Activated naive CD8-positive, alpha-beta T cell treated with anti-CD3 and anti-CD28 coated beads, Interleukin-2, amount 10 ng/mL, durations not matched to agents 7 days and 5 days (primary cell): ENCODE measurements around the gene CCNYL1. TPM values are rescaled to one million over a fixed set of nuclear protein-coding genes. Genes with fewer than 3 reads are reported as not detected.
"Not testable (repeated sequence)": the region's sequence is repeated elsewhere in the genome, so short reads cannot be mapped to it uniquely, and the experiment has no call there.

Source experiments
- ATAC-seq: fragments of 150-1000 bp; cut with Tn5 transposase; one replicate; pipeline ENCODE4 v1.10.0; 2021; ENCODE audit warnings: low read depth, moderate library complexity
- POLR2A ChIA-PET: fragments of 350-600 bp; sonication (Branson Sonifier 250); formaldehyde crosslinking; loops from one replicate; lab custom pipeline; 2021; ENCODE audit warnings: antibody characterized with exemption; lab: Charles Lee
- DNase-seq: peaks from one replicate; pipeline ENCODE4 v3.0.0; 2021
- H3K27ac Mint-ChIP-seq: one replicate; pipeline ENCODE4 v1.8.0; 2022; ENCODE audit warnings: mild to moderate bottlenecking, mixed read lengths
- H3K27me3 Mint-ChIP-seq: one replicate; pipeline ENCODE4 v1.8.0; 2022; ENCODE audit warnings: mild to moderate bottlenecking, moderate library complexity, mixed read lengths
- H3K36me3 Mint-ChIP-seq: one replicate; pipeline ENCODE4 v1.8.0; 2021; ENCODE audit warnings: mild to moderate bottlenecking, mixed read lengths
- H3K4me1 Mint-ChIP-seq: one replicate; pipeline ENCODE4 v1.8.0; 2021; ENCODE audit warnings: mixed read lengths
- H3K4me3 Mint-ChIP-seq: one replicate; pipeline ENCODE4 v1.8.0; 2022; ENCODE audit warnings: mild to moderate bottlenecking, moderate library complexity, mixed read lengths
- H3K9me3 Mint-ChIP-seq: one replicate; pipeline ENCODE4 v1.8.0; 2021; ENCODE audit warnings: mixed read lengths
- total RNA-seq, 2 experiments: library from RNA; stranded (reverse); gene quantifications; one replicate each; pipeline ENCODE4 v1.2.3, GENCODE V29; 2021

The CCNYL1 gene
- total RNA-seq, 2 experiments from 2014 or later: 6.3 to 8.0 TPM

DNA sequence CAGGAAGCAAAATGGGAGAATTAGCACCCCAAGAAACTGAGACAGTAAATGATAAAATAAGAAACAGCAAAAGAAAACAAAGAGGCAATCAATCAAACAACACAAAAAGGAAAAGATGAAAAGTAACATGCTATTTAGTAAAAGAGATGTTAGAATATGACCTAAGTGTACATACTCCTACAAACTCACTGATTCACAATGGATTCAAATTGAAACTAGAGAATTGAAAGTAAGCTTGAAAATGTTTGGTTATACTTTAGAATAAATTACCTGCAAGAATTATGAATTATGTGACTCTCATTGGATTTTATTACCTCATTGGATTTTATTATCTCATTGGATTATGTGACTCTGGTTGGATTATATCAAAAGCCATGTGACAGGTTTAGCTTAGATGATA is 22.8 kb upstream of the CCNYL1 start:
- ATAC-seq: no peak
- no peak overlapping the region for H3K27ac Mint-ChIP-seq
- peaks cover 3% of the 10 kb centered on the region for H3K4me1 Mint-ChIP-seq
- POLR2A ChIA-PET: no interaction called here
- no peaks in the 10 kb centered on the region for H3K9me3 Mint-ChIP-seq
- no peaks in the 10 kb centered on the region for H3K36me3 Mint-ChIP-seq
- H3K4me3 Mint-ChIP-seq: no peak overlapping the region
- no peaks in the 10 kb centered on the region for H3K27me3 Mint-ChIP-seq
- no peak for DNase-seq

DNA sequence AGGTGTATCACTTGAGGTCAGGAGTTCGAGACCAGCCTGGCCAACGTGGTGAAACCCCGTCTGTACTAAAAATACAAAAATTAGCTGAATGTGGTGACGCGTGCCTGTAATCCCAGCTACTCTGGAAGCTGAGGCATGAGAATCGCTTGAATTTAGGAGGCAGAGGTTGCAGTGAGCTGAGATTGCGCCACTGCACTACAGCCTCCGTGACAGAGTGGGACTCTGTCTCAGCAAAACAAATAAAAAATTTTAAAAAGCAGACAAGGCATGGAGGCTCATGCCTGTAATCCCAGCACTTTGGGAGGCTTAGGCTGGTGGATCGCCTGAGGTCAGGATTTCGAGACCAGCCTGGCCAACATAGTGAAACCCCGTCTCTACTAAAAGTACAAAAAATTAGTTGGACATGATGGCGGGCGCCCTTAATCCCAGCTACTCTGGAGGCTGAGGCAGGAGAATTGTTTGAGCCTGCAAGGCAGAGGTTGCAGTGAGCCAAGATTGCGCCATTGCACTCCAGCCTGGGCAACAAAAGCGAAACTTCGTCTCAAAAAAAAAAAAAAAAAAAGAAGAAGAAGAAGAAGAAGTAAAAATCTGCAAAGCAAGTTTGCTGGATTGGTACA is 20.5 kb upstream of the CCNYL1 start:
- H3K36me3 Mint-ChIP-seq, ATAC-seq, H3K4me3 Mint-ChIP-seq, H3K27me3 Mint-ChIP-seq, H3K9me3 Mint-ChIP-seq, H3K27ac Mint-ChIP-seq, POLR2A ChIA-PET, H3K4me1 Mint-ChIP-seq, DNase-seq: not testable (repeated sequence)

DNA sequence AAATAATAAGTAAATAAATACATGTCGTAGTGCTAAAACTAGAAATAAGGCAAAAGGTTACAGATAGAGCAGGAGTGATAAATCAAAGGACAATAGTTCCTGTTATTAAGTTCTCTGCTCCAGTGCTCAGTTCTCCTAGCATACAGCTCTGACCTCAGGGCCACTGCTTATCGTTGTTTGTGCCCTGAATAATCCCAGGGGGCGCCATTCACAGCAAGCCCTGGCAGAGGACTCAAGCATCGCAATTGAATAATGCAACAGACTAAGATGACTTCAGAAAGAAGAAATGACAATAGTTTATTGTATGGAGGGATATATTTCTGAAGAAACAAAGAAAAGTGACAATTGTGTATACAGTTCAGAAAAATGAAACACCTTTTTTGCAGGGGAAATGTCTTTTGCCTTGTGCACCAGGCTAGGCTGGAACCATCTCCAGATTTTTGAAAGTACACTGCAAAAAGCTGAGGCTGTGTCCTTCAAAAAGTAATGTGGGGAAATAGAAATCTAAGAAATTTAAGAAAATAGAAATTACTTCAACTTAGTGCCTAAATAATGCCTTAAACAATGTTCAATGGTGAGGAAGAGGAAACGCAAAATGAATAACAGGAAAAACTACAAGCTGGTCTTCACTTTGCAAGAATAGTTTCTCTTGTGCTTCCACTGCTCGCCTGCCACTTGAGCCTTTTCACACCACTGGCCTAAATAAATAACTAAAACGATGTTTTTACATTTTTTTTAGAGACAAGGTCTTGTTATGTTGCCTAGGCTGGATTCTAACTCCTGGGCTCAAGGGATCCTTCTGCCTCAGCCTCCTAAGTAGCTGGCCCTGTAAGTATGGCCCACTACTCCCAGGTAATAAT is 19.0 kb upstream of the CCNYL1 start:
- Mint-ChIP-seq H3K27me3 (no peaks in the 10 kb centered on the region), H3K36me3 (no peaks in the 10 kb centered on the region), H3K9me3 (no peaks in the 10 kb centered on the region), H3K4me3 (no peak overlapping the region), H3K27ac (no peak overlapping the region), H3K4me1 (peaks cover 3% of the 10 kb centered on the region)
- peak; percentile 50 for ATAC-seq
- DNase-seq: no peak
- POLR2A ChIA-PET: no interaction called here

DNA sequence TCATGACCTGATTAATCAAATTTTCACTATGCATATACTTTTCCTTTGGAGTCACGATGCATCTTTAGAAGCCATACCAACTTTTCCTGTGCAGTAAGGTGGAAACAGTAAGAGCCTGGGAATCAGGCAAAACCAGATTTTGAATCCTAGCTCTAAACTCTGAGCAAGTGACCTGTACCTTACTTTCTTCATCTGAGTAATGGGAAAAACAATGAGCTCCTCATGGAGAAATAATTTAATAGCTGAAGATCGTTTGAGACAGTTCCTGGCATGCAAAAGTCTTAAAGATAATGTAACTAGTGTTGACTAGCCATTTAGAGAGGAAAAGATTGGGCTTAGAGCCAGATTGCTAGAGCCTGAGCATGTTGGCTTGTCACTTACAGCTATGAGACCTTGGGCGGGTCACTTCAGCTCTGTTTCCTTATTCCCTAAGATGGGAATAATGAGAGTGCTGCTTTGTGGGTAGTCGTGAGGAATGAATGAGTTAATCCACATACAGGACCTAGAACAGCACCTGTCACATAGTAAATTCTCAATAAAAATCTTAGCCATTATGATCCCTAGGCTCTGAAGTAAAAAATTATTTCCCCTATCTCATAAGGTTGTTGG is 17.7 kb upstream of the CCNYL1 start:
- H3K4me1 Mint-ChIP-seq: no peaks in the 10 kb centered on the region
- DNase-seq: no peak
- H3K9me3 Mint-ChIP-seq: no peaks in the 10 kb centered on the region
- no peak for ATAC-seq
- H3K4me3 Mint-ChIP-seq: no peak overlapping the region
- no peaks in the 10 kb centered on the region for H3K36me3 Mint-ChIP-seq
- no peak overlapping the region for H3K27ac Mint-ChIP-seq
- no peaks in the 10 kb centered on the region for H3K27me3 Mint-ChIP-seq
- POLR2A ChIA-PET: no interaction called here

DNA sequence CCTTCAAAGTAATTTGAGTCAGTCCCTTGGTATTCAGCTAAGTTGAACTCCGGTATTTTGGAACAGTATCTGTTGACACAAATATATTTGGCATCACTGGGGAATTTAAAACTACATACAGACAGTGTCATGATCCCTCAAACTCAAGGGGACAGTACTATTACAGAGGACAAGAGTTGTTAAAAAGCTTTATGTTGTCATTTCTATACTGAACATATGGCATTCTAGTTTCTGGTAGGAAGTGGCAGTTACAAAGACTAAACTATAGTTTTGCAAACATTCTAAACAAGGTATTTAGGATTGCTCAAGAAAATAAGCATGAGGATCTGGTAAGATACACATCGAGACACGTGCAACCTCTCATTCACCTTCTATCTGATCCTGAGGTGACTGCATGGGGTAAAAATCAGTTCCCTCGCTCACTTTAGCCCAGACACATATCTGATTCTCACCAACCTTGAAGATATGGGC is 16.6 kb upstream of the CCNYL1 start:
- POLR2A ChIA-PET: no interaction called here

DNA sequence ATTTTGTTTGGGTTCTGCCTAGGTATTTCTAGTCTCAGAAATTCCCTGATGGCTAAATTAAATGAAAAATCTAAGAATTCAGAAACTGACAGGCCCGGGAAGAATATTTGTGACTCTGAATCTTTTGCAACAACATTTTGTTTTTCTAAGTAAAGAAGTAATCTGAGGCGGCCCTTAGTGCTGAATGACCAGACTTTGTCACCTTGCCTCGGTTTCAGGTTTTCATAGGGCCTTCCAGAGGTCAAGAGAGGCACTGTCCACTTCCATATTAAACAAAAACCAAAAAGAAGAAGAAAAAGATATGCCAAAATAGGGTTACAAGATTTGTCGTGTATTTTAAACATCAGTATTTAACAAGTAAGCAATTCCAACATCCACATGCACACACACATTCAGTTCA is 16.1 kb upstream of the CCNYL1 start:
- Mint-ChIP-seq H3K36me3 (no peaks in the 10 kb centered on the region), H3K4me1 (no peaks in the 10 kb centered on the region), H3K27me3 (no peaks in the 10 kb centered on the region), H3K4me3 (no peak overlapping the region), H3K27ac (no peak overlapping the region), H3K9me3 (no peaks in the 10 kb centered on the region)
- POLR2A ChIA-PET: no interaction called here
- DNase-seq (no peak), ATAC-seq (no peak)

More for the DNA sequence above, 16.6 kb upstream of the CCNYL1 start:
- no peaks in the 10 kb centered on the region for H3K36me3 Mint-ChIP-seq
- DNase-seq: no peak
- no peak overlapping the region for H3K4me3 Mint-ChIP-seq
- ATAC-seq: no peak
- no peaks in the 10 kb centered on the region for H3K27me3 Mint-ChIP-seq
- no peaks in the 10 kb centered on the region for H3K9me3 Mint-ChIP-seq
- no peaks in the 10 kb centered on the region for H3K4me1 Mint-ChIP-seq
- H3K27ac Mint-ChIP-seq: no peak overlapping the region

DNA sequence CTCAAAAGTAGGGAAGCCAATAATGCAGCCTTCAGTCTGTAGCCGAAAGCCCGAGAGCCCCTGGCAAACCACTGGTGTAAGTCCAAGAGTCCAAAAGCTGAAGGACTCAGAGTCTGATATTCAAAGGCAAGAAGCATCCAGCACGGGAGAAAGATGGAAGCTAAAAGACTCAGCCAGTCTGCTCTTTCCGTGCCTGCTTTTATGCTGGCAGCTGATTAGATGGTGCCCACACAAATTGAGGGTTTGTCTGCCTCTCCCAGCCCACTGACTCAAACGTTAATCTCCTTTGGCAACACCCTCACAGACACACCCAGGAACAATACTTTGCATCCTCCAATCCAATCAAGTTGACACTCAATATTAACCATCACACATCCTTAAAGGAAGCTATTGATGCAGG is 14.5 kb upstream of the CCNYL1 start:
- POLR2A ChIA-PET, H3K27me3 Mint-ChIP-seq, H3K9me3 Mint-ChIP-seq, H3K4me3 Mint-ChIP-seq, DNase-seq, H3K36me3 Mint-ChIP-seq, ATAC-seq, H3K27ac Mint-ChIP-seq, H3K4me1 Mint-ChIP-seq: not testable (repeated sequence)

DNA sequence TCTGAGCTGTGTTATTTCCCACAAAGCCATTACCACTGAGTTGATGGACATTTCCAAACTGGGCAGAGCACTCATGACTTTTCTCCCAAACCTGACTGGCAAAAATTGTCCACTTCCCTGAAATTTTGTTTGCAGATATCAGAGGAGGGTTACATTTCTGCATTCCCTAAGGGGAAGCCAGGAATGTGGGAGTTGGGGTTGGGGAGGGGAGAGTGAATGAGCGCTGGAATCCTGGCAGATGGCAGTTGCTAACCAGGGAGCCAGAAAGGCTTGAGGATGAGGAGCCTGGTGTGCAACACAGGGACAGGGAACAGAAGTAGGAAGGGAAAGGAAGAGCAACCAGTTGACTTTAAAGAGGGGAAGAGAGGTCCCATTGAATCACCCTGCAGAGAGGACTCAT is 14.0 kb upstream of the CCNYL1 start:
- Mint-ChIP-seq H3K27ac (no peak overlapping the region), H3K9me3 (no peaks in the 10 kb centered on the region), H3K36me3 (no peaks in the 10 kb centered on the region), H3K27me3 (no peaks in the 10 kb centered on the region), H3K4me1 (no peaks in the 10 kb centered on the region), H3K4me3 (no peak overlapping the region)
- DNase-seq (no peak), ATAC-seq (no peak)
- POLR2A ChIA-PET: no interaction called here

DNA sequence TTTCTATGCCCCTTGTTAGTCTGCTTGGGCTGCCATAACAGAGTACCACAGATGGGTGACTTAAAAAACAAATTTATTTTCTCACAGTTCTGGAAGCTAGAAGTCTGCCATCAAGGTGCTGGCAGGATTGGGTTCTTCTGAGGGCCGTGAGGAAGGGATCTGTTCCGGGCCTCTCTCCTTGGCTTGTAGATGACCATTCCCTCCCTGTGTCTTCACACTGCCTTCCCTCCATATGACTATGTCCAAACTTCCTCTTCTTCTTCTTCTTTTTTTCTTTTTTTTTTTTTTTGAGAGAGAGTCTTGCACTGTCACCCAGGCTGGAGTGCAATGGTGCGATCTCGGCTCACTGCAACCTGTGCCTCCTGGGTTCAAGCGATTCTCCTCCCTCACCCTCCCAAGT is 13.1 kb upstream of the CCNYL1 start:
- Mint-ChIP-seq H3K27me3 (no peaks in the 10 kb centered on the region), H3K36me3 (no peaks in the 10 kb centered on the region), H3K4me3 (no peak overlapping the region), H3K27ac (no peak overlapping the region), H3K9me3 (no peaks in the 10 kb centered on the region), H3K4me1 (no peaks in the 10 kb centered on the region)
- ATAC-seq (no peak), DNase-seq (no peak)
- POLR2A ChIA-PET: no interaction called here

DNA sequence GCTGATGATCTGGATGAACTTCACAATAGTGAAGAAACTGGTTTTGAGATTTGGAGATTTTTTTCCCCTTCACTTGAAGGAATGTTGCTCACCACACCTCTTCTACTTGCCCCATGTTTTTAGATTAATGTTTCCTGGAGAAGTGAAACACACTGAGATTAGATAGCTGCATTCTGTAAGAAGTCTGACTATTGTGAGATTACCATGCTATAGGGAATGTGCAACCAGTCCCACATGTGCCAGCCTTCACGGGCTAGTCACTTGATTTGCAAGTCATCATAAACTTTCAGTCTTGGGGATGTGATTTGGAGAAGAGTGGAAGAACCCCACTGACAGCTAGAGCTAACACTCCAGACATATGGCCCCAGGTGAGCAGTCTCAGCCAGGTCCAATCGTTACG is 7.4 kb upstream of the CCNYL1 start:
- H3K27ac Mint-ChIP-seq: no peak overlapping the region
- H3K9me3 Mint-ChIP-seq: no peaks in the 10 kb centered on the region
- ATAC-seq (no peak), DNase-seq (no peak)
- POLR2A ChIA-PET: no interaction called here
- H3K27me3 Mint-ChIP-seq: peaks cover 3% of the 10 kb centered on the region
- no peak overlapping the region for H3K4me3 Mint-ChIP-seq
- H3K4me1 Mint-ChIP-seq: peaks cover 3% of the 10 kb centered on the region
- no peaks in the 10 kb centered on the region for H3K36me3 Mint-ChIP-seq

DNA sequence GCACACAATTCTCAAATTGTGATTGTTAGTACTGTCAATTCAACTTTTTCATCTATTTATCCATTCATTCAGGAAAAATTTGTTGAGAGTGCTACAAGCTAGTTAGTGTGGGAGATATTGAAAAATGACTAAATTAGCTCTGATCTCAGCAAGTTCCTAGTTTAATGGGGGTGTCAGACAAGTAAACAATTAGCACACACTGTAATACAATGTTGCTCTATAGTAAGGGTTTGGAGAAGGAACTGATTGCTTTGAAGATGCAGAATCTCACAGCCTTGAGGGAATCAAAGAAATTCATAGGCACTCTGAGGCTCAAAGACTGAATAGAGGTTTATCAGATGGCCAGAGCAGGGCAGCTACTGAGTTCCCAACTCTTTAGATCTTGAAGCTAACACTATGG is 6.8 kb upstream of the CCNYL1 start:
- Mint-ChIP-seq H3K4me3 (no peak overlapping the region), H3K36me3 (no peaks in the 10 kb centered on the region), H3K27me3 (peaks cover 3% of the 10 kb centered on the region), H3K9me3 (no peaks in the 10 kb centered on the region), H3K4me1 (peaks cover 3% of the 10 kb centered on the region), H3K27ac (no peak overlapping the region)
- ATAC-seq (no peak), DNase-seq (no peak)
- POLR2A ChIA-PET: interaction anchor here (0.5 kb wide), 1 partner anchor 24 kb away, joined by 3 read pairs; no protein-coding TSS in a partner anchor

DNA sequence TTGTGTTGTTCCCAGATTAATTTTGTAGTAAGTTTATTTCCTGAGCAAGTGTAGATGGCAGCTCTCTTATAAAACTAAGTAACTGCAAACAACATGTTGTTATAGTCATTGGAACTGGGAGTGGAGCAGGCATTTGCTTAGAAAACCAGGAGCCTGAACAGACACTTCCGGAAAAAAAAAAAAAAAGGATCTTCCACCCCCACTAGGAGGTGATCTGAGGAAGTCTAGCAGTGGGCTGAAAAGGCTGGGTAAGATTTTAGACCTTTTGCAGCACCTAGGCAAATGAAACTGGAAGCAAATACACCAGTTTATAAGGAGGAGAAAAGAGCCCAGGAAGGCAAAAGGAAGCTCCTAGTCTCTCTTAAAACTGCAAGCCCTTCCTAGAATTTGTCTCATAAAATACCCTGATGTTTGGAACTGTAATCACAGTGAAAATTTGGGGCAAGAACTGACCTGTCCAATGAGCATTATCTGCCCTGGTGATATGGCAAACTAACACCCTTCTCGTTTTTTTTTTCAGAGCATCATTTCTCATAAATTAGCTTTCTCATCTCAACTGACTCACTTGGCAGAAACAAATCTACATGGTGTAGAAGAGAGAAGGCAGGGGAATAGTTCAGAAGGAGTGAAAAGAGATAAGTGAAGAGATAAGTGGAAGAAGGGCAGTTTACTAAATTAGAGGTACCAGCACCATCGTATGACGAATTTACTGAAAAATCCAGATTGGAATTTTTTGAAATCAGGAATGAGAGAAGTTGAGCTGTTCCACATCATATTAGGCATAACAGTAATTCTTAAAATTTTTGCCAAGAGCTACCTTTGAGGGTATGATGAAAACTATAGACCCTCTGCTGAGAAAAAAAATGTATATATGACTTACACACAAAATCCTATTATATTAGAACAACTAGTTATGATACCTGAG is 4.2 kb upstream of the CCNYL1 start:
- POLR2A ChIA-PET: no interaction called here
- no peak overlapping the region for H3K4me3 Mint-ChIP-seq
- no peaks in the 10 kb centered on the region for H3K36me3 Mint-ChIP-seq
- H3K27ac Mint-ChIP-seq: no peak overlapping the region
- H3K27me3 Mint-ChIP-seq: peaks cover 3% of the 10 kb centered on the region
- no peak for ATAC-seq
- H3K9me3 Mint-ChIP-seq: no peaks in the 10 kb centered on the region
- H3K4me1 Mint-ChIP-seq: peaks cover 5% of the 10 kb centered on the region
- DNase-seq: no peak
